ENCODE measurements around the gene IGFL3.
"Not testable (repeated sequence)": the region's sequence is repeated elsewhere in the genome, so short reads cannot be mapped to it uniquely, and the experiment has no call there.

IGFL3 gene

DNA sequence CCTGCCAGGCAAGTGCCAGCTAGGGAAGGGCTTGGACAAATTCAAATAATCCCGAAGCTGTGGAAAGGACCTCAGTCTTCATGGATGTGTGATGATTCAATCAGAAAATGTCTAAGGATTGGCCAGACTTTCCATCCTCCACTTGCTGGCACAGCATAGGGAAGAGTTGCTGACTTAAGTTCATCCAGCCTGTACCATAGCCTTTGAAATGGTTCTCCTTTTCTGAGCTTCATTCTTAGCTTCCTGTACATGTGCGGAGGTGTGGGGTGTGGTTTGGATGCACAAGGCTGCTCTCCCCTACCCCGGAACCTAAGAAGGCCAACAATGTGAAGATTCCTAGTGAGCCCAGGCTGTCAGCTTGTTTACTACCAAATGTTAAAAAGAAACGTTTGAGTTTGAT is 959 bp upstream of the IGFL3 start:
- no peak for DNase-seq (ENCODE audit: low read depth in 2 of 2)

DNA sequence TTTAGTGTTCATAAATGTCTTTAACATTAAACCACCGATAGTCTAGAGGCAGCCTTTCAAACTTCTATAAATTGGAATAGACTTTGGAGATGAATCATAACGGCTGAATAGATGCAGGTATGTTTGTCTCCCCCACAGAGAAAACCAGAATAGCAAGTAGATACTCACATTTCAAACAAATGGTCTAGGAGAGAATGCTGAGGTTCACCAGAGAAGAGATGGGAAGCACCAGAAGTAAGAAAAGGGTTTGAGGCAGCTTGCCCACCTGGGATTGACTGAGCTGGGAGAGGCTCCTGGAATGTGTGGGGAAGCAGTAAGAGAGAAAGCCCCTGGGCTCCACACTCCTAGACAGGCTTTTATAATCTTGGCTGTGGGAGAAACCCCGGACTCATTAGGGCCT is 6.4 kb downstream of the IGFL3 start:
- DNase-seq (ENCODE audit: low read depth in 2 of 2): no peak

DNA sequence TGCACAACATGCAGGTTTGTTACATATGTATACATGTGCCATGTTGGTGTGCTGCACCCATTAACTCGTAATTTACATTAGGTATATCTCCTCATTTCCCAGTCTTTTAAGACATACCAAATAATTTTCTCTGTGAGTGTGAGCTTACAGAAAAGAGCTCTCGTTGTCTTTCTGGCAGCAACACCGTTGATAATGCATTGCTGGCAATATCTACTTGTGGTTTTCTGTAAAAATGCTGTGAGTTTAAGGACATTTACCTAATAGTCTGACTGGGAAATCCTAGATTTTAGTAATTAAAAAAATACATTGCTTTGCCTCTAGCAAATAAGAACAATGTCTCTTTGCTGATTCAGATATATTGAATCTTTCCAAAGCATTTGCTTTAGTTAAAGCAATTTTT is 8.4 kb downstream of the IGFL3 start:
- no peak for DNase-seq (ENCODE audit: low read depth in 2 of 2)

DNA sequence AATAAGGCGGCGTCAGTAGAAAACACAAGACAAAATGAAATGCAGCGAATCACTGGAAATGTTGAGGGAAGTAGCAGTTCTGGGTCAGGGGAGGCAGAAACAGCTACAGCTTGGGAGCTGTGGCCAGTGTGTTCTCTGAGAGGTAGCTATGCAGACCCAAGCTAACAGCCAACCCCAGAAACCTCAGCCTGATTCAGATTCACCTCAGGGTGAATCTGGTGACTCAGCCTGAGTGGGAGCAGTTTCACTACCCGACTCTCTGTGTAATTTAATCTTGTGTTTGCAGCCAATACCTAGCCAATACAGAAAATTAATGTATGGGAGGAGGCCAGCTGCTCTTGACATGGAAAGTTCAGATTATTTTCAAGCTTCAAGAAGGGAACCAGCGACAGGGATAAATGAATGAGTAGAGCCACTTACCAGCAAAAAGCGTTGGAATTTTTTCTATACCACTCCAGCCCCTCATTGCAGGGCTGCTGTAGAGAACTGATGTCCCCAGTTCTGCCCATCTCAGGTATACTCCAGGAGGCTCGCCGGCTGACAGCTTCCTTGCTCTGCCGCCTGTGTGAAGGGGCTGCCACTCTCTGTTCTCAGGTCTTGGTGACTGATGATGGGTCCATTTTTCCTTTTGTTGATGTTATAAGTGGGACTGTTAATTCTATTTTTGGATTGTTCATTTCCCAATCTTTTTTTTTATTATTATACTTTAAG is 8.9 kb downstream of the IGFL3 start:
- peak; percentile 31 to 34 for DNase-seq (ENCODE audit: low read depth in 2 of 2)

DNA sequence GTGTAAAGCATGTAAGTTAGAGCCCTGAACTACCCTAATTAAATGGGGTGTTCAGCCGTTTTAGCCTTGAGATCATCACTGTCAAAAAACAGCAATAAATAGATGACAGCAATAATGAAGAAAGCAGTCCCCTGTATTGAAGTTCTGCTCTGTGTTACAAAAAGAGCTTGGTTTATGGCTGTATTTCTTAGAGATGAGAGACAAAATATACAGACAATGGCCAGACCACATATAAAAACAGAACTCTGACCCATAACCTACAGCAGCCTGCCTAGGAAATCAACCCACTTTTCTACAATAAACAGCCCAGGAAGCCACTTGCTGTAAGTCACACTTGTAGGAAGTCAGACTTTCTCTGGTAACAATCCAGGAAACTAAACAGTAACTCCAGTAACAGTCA is 10.8 kb downstream of the IGFL3 start:
- no peak for DNase-seq (ENCODE audit: low read depth in 2 of 2)

DNA sequence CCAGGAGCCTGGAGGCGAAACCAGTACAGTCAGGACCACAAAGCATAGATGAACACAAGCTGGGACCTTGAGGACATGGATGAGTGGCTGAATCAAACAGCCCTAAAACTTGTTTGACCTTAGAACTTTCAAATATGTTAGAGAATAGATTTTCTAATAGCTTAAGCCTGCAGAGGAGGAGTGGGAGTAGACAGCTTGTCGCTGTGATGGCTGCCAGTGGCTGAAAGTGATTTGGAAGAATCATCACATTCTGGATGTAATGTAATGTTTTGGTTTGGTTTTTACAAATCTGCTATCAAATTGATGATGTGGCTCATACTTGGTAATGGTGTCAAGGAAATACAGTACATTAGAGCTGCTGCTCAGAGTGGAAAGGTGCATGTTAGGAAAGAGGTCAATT is 12.0 kb downstream of the IGFL3 start:
- DNase-seq (ENCODE audit: low read depth in 2 of 2): no peak

DNA sequence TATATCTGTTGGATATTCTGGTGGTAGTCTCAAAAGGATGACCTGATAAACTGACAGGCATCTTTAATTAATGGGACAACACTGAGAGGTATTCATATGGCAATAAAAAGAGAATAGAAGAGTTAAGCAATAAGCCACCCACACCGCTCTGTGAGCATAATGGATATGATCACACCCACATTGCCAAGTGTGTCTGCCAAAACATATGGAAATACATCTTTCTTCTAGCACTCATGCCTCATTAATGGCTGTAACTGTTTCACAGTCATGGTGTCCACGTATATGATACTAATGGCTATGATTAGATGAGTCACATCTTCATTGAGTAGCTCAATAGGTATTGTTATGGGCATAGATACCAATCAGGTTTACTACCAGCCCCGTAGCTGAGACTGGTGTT is 13.1 kb downstream of the IGFL3 start:
- no peak for DNase-seq (ENCODE audit: low read depth in 2 of 2)

DNA sequence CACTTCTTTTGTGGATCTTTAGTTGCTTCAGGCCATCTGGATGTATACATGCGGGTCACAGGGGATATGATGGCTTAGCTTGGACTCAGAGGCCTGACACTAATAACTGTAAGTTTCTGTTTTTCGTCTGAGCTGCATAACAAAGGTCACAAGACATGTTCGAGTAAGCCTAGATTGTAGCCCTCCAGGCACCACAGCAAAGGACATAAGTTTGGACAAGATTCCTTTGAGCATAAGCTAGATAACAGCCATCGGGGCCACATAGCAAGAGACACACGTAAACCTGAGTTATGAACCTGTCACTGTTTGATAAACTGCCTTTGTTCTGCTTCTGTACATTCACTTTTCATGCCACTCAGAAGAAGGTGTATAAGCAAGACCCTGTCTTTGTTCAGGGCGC is 14.6 kb downstream of the IGFL3 start:
- no peak for DNase-seq (ENCODE audit: low read depth in 2 of 2)

DNA sequence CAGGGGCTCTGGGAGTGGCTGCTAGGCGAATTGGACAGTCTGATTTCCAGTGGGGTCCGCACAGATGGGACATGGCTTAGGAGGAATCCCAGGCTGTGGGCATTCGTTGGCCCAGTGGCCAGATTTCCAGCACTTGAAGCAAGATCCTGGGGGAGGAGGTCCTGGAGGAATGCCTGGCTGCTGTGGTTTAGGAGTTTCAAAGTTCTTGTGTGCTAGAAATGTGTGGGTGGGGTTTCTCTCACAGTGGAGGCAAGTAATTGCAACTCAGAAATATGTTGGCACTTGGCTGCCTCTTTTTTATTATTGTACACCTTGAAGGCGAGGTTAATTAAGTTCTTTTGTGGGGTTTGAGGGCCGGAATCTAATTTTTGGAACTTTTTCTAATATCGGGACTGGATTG is 17.1 kb downstream of the IGFL3 start:
- peak in 1 of 2 experiments; percentile 5 for DNase-seq (ENCODE audit: low read depth in 2 of 2)

DNA sequence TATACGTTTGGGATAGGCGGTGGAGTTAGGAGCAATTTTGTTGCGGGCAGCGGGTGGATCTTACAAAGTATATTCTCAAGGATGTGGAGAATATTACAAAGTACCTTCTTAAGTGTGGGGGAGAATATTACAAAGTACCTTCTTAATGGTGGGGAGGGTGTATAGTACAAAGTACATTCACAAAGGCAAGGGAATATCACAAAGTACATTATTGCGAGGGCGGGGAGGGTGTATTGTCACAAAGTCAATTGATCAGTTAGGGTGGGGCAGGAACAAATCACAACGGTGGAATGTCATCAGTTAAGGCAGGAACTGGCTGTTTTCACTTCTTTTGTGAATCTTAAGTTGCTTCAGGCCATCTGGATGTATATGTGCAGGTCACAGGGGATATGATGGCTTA is 22.2 kb downstream of the IGFL3 start:
- DNase-seq (ENCODE audit: low read depth in 2 of 2): not testable (repeated sequence)

DNA sequence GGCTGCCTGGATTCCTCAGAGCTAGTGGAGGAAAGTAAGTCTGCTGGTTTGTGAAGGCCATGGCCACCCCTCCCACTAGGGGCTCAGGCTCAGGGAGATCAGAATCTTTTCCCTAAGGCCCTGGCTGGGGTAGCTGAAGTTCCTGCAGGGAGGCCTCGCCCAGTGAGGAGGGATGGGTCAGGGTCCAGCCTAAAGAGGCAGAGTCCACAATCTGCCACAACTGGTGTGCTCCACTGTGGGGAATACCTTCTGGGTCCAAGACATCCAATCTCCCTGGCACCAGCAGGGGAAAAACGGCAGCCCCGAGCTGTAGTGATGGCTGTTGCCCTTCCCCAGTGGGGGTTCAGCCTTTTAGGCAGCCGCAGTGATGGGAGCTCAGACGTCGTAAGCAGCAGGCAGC is 23.2 kb downstream of the IGFL3 start:
- DNase-seq (ENCODE audit: low read depth in 2 of 2): no peak

DNA sequence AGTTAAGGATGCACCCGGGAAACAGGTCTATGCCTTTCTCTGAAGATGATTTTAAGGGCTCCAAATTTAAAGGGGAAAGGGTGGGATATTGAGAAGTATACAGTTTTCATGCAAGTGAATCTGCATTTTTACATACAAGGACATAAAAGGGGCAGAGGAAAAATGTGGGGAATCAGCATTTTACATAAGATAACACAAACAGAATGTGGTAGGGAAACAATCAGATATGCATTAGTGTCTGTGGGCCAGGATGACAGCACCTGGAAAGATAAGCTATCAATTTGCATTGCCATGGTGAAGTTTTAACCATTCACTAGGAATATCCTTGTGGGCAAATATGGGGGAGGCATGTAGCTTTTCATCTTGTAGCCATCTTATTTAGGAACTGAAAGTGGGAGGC is 24.1 kb downstream of the IGFL3 start:
- DNase-seq (ENCODE audit: low read depth in 2 of 2): no peak

DNA sequence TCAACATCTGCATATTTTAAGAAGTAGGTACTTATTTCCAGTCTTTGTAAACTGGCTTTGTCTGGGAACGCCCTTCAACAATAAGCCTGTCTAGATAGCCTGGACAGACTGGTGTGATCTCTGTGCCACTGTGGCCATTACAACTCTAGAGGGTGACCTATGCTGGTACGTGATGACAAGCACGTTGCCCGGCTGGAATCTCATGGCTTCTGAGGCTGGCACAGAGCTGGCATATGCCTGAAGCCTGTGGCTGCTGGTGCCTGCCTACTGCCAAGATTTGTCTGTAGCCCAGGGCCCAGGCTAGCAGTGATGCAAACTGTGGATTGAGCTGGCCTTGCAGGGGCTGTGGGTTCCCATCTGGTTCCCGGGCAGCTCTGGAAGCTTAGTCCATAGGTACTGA is 34.0 kb downstream of the IGFL3 start:
- DNase-seq (ENCODE audit: low read depth in 2 of 2): no peak

DNA sequence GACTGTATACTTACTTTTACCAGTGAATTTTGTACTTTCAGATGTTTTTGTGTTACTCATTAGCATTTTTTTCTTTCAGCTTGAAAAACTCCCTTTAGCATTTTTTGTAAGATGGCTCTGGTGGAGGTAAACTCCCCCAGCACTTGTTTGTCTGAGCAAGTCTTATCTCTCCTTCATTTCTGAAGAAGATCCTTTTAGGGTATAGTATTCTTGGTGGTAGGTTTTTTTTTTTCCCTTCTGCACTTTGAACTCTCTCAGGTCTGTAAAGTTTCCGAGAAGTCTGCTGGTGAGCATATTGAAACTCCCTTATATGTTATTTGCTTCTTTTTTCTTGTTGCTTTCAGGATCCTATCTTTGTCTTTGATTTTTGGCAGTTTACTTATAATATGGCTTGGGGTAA is 35.1 kb downstream of the IGFL3 start:
- DNase-seq (ENCODE audit: low read depth in 2 of 2): no peak

DNA sequence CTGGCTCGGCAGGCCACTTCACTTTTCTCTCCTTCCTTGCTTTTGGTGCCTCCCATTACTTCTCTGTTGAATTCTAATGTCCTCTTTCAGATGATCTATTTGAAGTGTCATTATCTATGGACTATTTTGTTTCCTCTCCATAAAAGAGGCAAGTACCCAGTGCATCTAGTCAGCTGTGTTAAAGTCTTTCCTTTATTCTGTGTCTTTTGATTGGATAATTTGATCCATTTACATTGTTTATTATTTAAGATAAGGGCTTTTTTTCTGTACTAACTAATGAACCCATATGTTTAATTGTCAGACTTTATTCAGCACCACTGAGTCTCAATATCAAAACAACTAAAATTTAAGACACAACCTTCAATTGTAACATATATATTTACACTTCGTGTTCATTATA is 36.4 kb downstream of the IGFL3 start:
- no peak for DNase-seq (ENCODE audit: low read depth in 2 of 2)

DNA sequence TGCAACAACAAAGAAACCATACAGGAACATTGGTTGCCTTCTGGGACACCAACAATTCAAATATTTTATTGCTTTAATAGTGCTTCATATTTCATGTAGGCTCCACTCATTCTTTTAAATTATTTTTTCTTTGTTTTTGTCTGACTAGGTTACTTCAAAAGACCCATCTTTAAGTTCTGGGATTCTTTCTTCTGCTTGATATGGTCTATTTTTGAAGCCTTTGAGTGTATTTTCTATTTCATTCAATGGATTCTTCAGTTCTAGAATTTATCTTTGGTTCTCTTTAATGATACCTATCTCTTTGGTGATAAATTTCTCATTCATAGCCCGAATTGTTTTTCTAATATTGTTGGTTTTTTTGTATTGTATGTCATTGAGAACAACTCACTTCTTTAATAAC is 38.6 kb downstream of the IGFL3 start:
- no peak for DNase-seq (ENCODE audit: low read depth in 2 of 2)

DNA sequence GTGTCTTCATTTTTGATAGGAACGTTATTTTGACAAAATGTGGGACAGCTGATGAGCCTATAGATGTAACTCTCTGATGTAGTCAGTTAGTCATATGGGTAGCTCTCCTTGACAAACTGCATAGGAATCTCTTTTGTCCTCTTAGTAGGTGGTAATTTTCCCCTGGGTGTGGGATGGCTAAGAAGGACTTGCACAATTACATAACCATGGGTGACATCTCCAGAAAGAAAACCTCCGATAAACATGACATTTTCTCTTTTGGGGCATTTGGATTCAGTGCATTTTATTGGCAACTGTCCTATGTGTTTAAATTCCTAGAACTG is 41.8 kb downstream of the IGFL3 start:
- no peak for DNase-seq (ENCODE audit: low read depth in 2 of 2)

DNA sequence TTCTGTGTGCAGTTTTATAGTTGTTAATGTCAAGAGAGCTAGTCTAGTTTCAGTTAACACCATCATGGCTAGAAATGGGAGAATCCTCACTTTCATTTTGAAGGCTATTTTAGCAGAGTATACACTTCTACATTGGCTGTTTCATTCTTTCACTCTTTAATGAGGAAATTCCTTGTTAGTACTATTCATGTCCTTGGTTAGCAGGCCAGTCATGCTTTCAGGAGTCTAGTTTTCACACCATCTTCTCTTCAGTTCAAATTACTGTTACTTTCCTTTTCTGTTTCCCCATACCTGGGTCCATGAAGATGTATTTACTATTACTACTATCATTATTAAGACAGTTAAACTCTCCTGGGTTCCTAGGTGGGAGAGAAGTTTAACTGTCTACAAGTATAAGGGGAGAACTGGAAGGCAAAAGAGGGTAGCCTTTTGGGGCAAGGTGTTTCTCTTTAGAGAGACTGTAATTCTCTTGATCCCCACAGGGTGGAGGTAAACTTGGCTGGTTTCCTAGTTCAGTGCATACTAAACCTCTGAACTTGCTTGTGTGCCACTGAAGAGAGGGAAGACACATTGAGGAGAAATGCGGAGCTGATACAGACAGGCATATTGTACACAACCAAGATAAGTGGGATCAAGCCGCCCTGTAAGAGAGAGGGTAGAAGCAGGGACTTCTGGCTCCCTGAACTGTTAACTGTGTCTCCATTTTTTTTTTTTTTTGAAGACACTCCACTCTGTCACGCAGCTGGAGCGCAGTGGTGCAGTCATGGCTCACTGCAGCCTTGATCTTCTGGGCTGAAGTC is 42.4 kb downstream of the IGFL3 start:
- peak in 1 of 2 experiments; percentile 35 for DNase-seq (ENCODE audit: low read depth in 2 of 2)

DNA sequence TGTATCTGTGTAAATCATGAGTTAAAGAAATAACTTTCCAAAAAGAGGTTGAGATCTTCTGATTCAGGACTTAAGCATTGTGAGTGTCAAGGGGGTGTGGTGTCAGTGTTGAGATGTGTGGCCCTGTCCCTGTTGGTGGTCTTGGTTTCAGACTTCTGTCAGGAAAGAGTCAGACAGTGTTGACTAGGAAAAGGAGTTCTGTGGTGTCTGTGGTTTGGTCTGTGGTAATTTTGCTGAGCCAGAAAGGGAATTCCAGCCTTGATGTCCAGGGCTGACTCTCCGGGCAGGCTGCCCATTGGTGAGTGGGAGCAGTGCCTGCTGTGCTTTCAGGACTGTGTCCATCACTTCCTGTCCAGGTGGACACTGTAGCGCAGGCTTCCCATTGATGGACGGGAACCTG is 43.9 kb downstream of the IGFL3 start:
- peak; percentile 80 for DNase-seq (ENCODE audit: low read depth in 2 of 2)

DNA sequence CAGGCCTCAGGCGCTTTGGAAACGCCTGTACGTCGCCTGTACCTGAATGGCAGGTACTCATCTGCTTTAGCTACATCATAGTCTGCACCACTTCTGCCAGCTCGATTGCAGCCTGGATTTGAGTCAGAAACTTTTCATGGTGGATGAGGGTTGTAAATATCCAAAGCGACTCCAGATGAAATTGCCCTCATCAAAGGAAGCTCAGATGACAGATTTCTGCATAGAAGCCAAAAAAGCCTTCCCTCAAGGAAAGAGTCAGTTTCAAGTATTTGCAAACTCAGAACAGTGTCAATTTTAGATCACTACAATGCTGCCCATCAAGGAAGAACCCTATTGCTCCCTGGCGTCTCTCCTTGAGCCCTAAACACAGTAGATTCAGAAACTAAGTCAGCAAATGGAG is 44.9 kb downstream of the IGFL3 start:
- no peak for DNase-seq (ENCODE audit: low read depth in 2 of 2)

DNA sequence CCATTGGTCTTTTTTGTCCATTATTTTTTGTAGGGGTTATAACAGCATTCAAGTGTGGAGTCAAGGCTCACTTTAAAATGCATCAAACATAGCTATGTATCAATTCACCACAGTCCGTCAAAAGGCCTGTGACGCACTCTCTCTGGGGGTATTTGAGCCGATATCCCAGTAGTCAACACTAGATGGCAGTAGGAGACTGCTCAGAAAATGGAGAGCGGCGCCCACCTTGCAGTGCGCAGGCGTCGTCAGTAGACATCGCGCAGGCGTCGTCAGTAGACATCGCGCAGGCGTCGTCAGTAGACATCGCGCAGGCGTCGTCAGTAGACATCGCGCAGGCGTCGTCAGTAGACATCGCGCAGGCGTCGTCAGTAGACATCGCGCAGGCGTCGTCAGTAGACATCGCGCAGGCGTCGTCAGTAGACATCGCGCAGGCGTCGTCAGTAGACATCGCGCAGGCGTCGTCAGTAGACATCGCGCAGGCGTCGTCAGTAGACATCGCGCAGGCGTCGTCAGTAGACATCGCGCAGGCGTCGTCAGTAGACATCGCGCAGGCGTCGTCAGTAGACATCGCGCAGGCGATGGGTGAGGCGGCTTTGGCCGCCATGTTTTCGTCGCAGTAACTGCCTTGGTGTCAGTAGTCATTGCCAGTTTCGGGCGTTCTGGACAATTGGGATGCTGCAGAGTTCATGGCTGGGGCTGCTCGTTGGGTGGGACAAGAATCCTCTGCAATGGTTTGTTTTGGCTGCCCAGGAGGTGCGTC is 45.7 kb downstream of the IGFL3 start:
- DNase-seq (ENCODE audit: low read depth in 2 of 2): peak; percentile 57 to 59

DNA sequence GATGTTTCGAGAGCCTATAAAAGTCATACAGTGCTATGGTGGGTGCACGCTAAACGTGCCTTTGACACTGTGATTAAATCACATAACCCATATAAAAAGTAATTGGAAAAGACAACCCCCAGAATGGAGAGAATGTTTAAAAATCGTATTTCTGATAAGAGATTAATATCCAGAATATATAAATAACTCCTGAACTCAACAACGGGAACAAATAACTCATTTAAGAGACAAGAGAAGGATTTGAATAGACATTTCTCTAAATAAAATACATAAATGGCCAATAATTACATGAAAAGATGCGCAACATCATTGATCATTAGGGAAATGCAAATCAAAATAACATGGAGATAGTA is 46.7 kb downstream of the IGFL3 start:
- DNase-seq (ENCODE audit: low read depth in 2 of 2): no peak

All from fibroblast of skin of left quadriceps (primary cell).